OCI-LY3 (cell line): ENCODE results near the gene DAB2.

Source experiments
- H2AFZ ChIP-seq: fragments of 200-600, 300-600 bp; shearing (Covaris generic); 2 replicates; pipeline ENCODE4 v1.6.0; 2014; ENCODE audit warnings: antibody characterized with exemption, low read depth, low read length
- H3K27ac ChIP-seq: fragments of 200-600, 300-600 bp; sonication (generic); 2 replicates; pipeline ENCODE4 v1.5.1; 2014; ENCODE audit warnings: mild to moderate bottlenecking, low read length, moderate library complexity, mixed read lengths
- H3K27me3 ChIP-seq: fragments of 200-600, 300-600 bp; sonication (generic); 2 replicates; pipeline ENCODE4 v1.6.1; 2014; ENCODE audit warnings: low read depth, low read length, mixed read lengths
- H3K36me3 ChIP-seq: fragments of 200-600, 300-600 bp; sonication (generic); replicated peaks from 2 replicates; pipeline ENCODE3; 2014; ENCODE audit warnings: low read depth, low read length, mixed read lengths
- H3K4me1 ChIP-seq: fragments of 300-600, 200-600 bp; sonication (generic); 2 replicates; pipeline ENCODE4 v1.6.1; 2014; ENCODE audit warnings: low read length, mixed read lengths
- H3K4me2 ChIP-seq: fragments of 200-600, 300-600 bp; sonication (generic); 2 replicates; pipeline ENCODE4 v1.6.1; 2014; ENCODE audit warnings: low read length, mixed read lengths
- H3K4me3 ChIP-seq: fragments of 300-600, 200-600 bp; sonication (generic); 2 replicates; pipeline ENCODE4 v1.5.1; 2014; ENCODE audit warnings: antibody characterized with exemption, mild to moderate bottlenecking, low read length, moderate library complexity
- H3K79me2 ChIP-seq: fragments of 300-600, 200-600 bp; shearing (Covaris generic); 2 replicates; pipeline ENCODE4 v1.6.1; 2014; ENCODE audit warnings: mild to moderate bottlenecking, low read length, mixed read lengths
- H3K9ac ChIP-seq: fragments of 300-600, 200-600 bp; shearing (Covaris generic); 2 replicates; pipeline ENCODE4 v1.6.0; 2014; ENCODE audit warnings: mild to moderate bottlenecking, low read length, moderate library complexity
- H3K9me3 ChIP-seq: fragments of 200-600, 300-600 bp; shearing (Covaris generic); 2 replicates; pipeline ENCODE4 v1.6.1; 2014; ENCODE audit warnings: low read length, mixed read lengths; ENCODE audit not compliant: insufficient read depth
- H4K20me1 ChIP-seq: fragments of 200-600, 300-600 bp; sonication (generic); 2 replicates; pipeline ENCODE4 v1.6.1; 2016; ENCODE audit warnings: low read length, mixed read lengths; ENCODE audit not compliant: insufficient read depth
- EZH2phosphoT487 ChIP-seq: fragments of 200-600 bp; shearing (Covaris generic); IDR thresholded peaks from 2 replicates; pipeline ENCODE4 v1.6.1; 2018; ENCODE audit warnings: antibody characterized with exemption, mixed run types, low read depth
- TF ChIP-seq, protein P1 (sequence below): fragments of 200-600, 300-600 bp; sonication (generic); IDR thresholded peaks from 2 replicates; pipeline ENCODE4 v1.5.1; 2014; ENCODE audit warnings: antibody characterized with exemption, low read length, low read depth

DAB2 gene

DNA sequence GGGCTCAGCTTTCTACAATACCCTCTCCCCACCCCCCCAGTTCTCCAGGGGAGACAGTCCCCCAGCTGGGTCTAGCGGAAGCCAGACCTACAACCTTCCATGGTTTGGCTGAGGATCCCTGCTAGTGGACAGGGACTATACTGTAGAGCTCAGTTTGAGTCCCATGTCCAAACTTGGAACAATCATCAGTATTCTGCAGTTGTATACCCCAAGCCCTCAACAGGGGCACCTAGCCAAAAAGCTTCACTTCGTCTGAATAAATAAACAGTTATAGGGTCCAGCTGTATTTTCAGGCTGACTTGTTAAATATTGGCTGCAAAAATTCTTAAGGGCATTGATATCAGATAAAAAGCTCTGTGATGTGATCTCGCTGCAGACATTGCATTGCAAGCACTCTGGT is 45.1 kb downstream of the DAB2 start:
- no peaks in the 10 kb centered on the region for H3K27me3 ChIP-seq
- no peak overlapping the region for H2AFZ ChIP-seq
- no peaks in the 10 kb centered on the region for H3K36me3 ChIP-seq
- TF ChIP-seq, protein P1, sequence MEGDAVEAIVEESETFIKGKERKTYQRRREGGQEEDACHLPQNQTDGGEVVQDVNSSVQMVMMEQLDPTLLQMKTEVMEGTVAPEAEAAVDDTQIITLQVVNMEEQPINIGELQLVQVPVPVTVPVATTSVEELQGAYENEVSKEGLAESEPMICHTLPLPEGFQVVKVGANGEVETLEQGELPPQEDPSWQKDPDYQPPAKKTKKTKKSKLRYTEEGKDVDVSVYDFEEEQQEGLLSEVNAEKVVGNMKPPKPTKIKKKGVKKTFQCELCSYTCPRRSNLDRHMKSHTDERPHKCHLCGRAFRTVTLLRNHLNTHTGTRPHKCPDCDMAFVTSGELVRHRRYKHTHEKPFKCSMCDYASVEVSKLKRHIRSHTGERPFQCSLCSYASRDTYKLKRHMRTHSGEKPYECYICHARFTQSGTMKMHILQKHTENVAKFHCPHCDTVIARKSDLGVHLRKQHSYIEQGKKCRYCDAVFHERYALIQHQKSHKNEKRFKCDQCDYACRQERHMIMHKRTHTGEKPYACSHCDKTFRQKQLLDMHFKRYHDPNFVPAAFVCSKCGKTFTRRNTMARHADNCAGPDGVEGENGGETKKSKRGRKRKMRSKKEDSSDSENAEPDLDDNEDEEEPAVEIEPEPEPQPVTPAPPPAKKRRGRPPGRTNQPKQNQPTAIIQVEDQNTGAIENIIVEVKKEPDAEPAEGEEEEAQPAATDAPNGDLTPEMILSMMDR: no peak
- no peak for TF ChIP-seq EZH2phosphoT487
- H3K4me3 ChIP-seq: no peak overlapping the region
- no peaks in the 10 kb centered on the region for H3K79me2 ChIP-seq
- no peak overlapping the region for H3K4me2 ChIP-seq
- peaks cover 3% of the 10 kb centered on the region; the same call in 1 of the 2 replicates for H3K4me1 ChIP-seq
- H3K9me3 ChIP-seq: no peaks in the 10 kb centered on the region
- H3K9ac ChIP-seq: no peak overlapping the region
- H3K27ac ChIP-seq: no peak overlapping the region
- H4K20me1 ChIP-seq: no peaks in the 10 kb centered on the region

DNA sequence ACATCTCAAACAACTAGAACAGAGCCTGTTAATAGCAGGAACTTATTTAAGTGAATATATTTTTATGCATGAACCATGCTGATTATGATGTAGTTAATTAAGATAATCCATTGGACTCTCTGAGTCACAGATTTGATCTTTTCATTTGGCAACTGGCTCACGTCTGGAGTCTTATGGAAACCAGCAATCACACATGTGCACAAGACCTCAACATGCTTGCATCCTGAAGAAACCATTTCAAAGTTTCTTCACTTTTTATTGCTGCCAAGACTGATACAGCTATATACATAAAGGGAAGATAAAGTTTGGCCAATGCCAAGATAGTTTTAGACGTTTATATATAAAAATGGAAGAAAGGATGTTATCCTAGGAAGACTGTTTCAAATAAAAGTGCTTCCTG is 47.2 kb downstream of the DAB2 start:
- H3K27ac ChIP-seq: no peak overlapping the region
- TF ChIP-seq EZH2phosphoT487: no peak
- TF ChIP-seq, protein P1: no peak
- no peaks in the 10 kb centered on the region for H4K20me1 ChIP-seq
- no peaks in the 10 kb centered on the region for H3K79me2 ChIP-seq
- no peaks in the 10 kb centered on the region for H3K27me3 ChIP-seq
- no peak overlapping the region for H3K4me3 ChIP-seq
- no peak overlapping the region for H2AFZ ChIP-seq
- H3K4me2 ChIP-seq: no peak overlapping the region
- H3K4me1 ChIP-seq: peaks cover 7% of the 10 kb centered on the region; the same call in 1 of the 2 replicates
- H3K9ac ChIP-seq: no peak overlapping the region
- H3K9me3 ChIP-seq: no peaks in the 10 kb centered on the region
- no peaks in the 10 kb centered on the region for H3K36me3 ChIP-seq

DNA sequence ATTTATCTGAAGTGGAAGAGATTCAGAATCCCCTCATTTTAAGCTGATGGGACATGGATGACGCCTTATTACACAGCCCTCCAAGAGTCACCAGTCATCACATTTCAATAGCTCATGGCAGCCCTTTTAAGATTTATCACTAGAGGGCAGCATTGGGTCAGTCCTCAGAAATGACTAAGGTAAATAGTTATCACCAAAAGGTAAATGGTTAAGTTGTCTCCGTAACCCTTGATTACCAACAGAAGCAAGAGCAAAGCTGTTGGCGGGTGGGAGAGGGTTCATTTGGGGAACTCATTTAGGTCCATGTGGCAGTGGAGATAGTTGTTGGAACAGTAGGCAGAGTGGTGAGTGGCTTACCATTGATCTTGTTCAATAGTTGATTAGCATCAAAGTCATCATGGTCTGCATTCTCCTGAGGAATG is 48.5 kb downstream of the DAB2 start:
- no peak overlapping the region for H3K27ac ChIP-seq
- H3K4me1 ChIP-seq: peaks cover 7% of the 10 kb centered on the region; the same call in 1 of the 2 replicates
- H4K20me1 ChIP-seq: no peaks in the 10 kb centered on the region
- H3K36me3 ChIP-seq: no peaks in the 10 kb centered on the region
- peak overlapping the region; percentile 60 for H3K4me2 ChIP-seq
- no peak overlapping the region for H3K9ac ChIP-seq
- H2AFZ ChIP-seq: no peak overlapping the region; the same call in 1 of the 2 replicates
- no peak for TF ChIP-seq EZH2phosphoT487
- TF ChIP-seq, protein P1: peak; percentile 76
- H3K27me3 ChIP-seq: no peaks in the 10 kb centered on the region
- H3K9me3 ChIP-seq: no peaks in the 10 kb centered on the region
- no peaks in the 10 kb centered on the region for H3K79me2 ChIP-seq
- no peak overlapping the region for H3K4me3 ChIP-seq

DNA sequence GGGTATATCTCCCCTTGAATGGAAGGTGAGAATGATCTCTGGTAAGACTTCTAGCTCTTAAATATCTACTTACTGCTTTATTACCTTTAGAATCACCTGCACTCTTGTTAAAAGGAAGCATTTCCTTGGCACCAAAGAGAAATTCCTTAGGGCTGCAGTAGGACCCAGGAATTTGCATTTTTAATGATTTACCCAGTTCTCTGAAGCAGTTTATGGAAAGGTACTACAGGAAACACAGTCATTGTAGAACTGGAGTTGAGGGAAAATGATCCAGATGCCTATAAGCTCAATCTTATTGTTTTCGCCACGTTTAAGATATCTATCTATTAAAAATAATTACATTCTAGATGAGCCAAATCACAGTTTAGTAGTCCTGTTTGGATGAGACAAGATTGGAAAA is 51.0 kb downstream of the DAB2 start:
- no peak overlapping the region for H3K9ac ChIP-seq
- no peaks in the 10 kb centered on the region for H3K79me2 ChIP-seq
- TF ChIP-seq, protein P1: no peak
- TF ChIP-seq EZH2phosphoT487: no peak
- no peak overlapping the region for H3K27ac ChIP-seq
- no peak overlapping the region for H3K4me2 ChIP-seq
- H3K36me3 ChIP-seq: no peaks in the 10 kb centered on the region
- no peaks in the 10 kb centered on the region for H3K9me3 ChIP-seq
- no peak overlapping the region for H2AFZ ChIP-seq
- H3K27me3 ChIP-seq: no peaks in the 10 kb centered on the region
- H4K20me1 ChIP-seq: no peaks in the 10 kb centered on the region
- H3K4me1 ChIP-seq: peaks cover 7% of the 10 kb centered on the region; the same call in 1 of the 2 replicates
- no peak overlapping the region for H3K4me3 ChIP-seq
